Right lung (tissue), 5 donors: ENCODE data around the gene THRB. TPM values are rescaled to one million over a fixed set of nuclear protein-coding genes. Genes with fewer than 3 reads are reported as not detected.
"Not testable (repeated sequence)": the region's sequence is repeated elsewhere in the genome, so short reads cannot be mapped to it uniquely, and the experiment has no call there.

Source experiments
- DNase-seq, 2 donors: peaks; one replicate each; pipeline ENCODE4 v3.0.0-alpha.2; 2013
- polyA plus RNA-seq, 5 donors: library from polyadenylated mRNA; unstranded; fragments of 120-200 nt; gene quantifications; one replicate each; pipeline versions ENCODE4 v1.2.1 to v1.2.3, GENCODE V29; 2013; ENCODE audit warnings: inconsistent platforms in 1 of 5, low replicate concordance in 1 of 5; ENCODE audit not compliant: insufficient read length in 5 of 5, insufficient read depth in 1 of 5

THRB gene
- polyA plus RNA-seq, 5 donors = 9.4 to 17.6 (median 17.0) TPM

DNA sequence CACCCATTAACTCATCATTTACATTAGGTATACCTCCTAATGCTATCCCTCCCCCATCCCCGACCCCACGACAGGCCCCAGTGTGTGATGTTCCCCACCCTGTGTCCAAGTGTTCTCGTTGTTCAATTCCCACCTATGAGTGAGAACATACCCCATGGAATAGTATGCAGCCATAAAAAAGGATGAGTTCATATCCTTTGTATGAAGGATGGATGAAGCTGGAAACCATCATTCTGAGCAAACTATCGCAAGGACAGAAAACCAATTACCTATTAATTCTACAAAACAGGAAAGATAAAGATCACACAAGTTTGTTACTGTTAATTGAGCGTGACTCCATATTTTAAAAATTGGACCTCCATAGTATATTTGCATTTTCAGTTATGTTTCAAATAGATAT, 81.0 kb downstream of the THRB start:
- DNase-seq = not testable (repeated sequence)

DNA sequence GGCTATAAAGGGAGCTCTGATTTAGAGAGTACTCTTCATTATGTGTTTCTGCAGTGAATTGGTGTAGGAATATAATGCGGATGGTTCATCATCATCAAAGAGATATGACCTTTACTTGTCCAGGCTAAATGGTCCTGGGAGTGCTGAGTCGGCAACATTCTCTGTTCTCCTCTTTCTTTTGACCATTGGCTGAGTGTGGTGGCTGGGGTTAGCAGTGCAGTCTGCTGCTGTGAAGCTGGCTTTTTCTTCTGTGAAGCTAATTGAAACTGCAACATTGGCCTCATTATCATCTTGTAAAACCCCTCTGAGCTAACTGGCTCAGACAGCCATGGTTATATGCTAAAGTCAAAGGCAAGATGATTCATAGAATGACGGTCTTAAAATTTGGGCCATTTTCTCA, 83.8 kb downstream of the THRB start:
- no peak for DNase-seq

GRCh38 chr3:24407980-24408680, 86.5 kb downstream of the THRB start:
- DNase-seq = no peak

DNA sequence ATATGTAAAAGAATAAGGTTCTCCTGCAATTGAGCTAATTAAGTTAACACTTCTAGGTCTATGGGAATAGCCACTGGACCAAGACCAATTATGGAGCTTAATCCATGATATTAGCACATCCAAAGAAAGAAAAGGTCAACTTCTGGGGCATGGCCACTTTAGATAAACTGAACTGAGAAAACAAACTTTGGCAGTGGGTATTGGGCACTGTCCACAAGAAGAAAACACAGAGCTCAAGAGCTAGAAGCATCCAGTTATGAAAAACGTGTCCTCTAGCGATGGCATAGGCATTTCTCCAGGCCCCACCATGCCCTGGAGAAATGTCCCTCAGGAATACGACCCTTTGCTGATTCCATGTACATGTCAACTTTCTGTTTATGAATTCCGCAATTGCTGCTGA, 87.8 kb downstream of the THRB start:
- no peak for DNase-seq

DNA sequence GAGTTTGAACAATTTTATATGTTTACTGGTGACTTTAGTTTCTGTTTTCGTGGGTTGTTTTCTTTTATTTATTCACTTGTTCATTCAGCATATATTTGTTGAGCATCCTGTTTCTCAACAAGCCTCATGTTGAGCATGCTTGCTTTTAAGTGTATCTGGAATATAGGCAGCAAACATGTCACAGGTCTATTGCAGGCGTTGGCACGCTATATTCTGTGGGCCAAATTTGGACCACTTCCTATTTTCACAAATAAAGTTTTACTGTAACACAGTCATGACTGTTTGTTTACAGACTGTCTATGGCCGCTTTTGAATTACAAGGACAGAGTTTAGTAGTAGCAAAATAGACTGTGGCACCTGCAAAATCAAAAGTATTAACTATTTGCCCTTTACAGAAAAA, 89.6 kb downstream of the THRB start:
- DNase-seq = no peak

GRCh38 chr3:24401811-24402185, 92.9 kb downstream of the THRB start:
- DNase-seq = no peak

- DNase-seq = no peak
Observed at GRCh38 chr3:24401090-24401810, 93.4 kb downstream of the THRB start.

GRCh38 chr3:24400450-24400849, 94.2 kb downstream of the THRB start:
- DNase-seq = no peak

GRCh38 chr3:24400015-24400414, 94.6 kb downstream of the THRB start:
- no peak for DNase-seq

- DNase-seq = no peak
Observed at GRCh38 chr3:24399614-24400013, 95.0 kb downstream of the THRB start.

DNA sequence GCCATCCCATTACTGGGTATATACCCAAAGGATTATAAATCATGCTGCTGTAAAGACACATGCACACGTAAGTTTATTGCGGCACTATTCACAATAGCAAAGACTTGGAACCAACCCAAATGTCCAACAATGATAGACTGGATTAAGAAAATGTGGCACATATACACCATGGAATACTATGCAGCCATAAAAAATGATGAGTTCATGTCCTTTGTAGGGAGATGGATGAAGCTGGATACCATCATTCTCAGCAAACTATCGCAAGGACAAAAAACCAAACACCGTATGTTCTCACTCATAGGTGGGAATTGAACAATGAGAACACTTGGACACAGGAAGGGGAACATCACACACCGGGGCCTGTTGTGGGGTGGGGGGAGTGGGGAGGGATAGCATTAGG, 95.9 kb downstream of the THRB start:
- DNase-seq = not testable (repeated sequence)

- no peak for DNase-seq
Observed at GRCh38 chr3:24396338-24396737, 98.3 kb downstream of the THRB start.

DNA sequence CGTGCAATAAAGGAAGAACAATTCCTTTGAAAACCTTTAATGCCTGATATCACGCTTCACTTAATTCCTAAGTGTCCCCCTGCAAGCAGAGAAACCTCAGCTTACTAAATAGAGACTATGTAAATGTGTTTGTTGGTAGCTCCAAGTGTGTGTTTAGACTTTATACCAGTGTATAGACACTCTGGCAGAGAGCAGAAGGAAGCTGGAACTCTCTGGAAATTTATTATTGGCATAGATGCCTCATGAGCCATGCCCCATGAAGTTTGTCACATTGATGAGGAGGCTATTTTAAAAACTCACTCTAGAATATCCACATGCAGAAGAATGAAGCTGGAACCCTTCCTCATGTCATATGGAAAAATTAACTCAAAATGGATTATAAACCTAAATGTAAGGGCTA, 99.9 kb downstream of the THRB start:
- DNase-seq = no peak

DNA sequence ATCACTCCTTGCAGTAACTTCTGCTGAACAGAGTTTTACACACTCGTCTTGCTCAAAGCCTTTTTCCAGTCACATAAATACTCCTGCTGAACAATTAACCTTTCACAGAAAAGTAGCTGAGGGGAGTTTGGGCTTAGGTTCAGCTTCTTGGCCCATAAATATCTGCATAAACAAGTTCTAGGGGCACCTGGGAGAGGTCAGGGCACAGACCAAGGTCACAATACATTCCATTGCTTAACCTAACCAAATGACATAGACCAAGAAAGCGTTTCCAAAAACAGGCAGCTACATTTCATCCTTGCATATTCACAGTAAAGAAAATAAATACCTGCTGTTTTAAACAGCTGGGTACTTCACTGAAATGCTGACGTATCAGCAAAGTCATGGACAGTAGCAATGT, 101.3 kb downstream of the THRB start:
- no peak for DNase-seq

DNA sequence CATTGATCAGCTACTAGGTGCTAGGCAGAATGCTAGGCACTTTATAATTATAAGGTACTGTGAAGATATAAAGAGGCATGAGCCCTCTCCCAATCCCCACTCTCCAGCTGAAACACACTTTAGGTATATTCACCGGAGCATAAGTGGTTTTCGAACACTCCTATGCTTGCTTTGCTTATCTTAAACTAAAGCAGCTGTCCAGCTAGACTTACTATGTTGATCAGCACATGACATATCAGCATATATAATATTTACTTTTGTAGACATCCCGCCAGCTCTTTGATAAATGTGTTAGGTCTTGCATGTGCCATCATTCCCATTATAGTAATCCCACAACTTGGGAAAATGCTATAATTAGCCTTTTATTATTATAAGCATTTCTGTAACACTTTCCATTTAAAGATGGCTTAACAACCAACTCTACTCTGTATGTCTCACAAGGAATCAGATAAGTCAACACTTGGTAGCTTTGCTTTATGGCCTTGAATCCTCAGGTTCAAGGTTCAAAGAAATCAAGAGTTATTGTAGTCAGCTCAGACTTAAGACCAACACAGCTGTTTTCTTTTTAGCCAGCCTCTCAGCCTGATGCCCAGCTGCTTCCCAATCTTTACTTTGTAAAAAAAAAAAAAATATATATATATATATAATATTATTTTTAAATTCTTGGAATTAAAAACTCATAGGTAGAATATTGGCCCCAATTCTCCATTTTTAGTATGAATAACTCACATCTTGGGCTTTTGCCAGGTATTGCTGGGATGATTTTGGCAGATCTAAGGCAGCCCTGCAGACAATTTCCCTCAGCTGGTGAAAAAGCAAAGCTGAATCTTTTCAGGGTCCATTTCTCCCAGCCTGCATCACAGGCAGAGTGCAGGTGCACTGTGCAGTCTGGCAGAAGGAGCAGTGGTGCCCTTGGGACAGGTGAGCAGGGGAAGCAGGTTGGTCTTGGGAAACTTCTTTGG, 104.2 kb downstream of the THRB start:
- DNase-seq = no peak

GRCh38 chr3:24389108-24390090, 105.3 kb downstream of the THRB start:
- no peak for DNase-seq

- no peak for DNase-seq
Observed at GRCh38 chr3:24388611-24389010, 106.0 kb downstream of the THRB start.

- no peak for DNase-seq
Observed at GRCh38 chr3:24388159-24388558, 106.5 kb downstream of the THRB start.

DNA sequence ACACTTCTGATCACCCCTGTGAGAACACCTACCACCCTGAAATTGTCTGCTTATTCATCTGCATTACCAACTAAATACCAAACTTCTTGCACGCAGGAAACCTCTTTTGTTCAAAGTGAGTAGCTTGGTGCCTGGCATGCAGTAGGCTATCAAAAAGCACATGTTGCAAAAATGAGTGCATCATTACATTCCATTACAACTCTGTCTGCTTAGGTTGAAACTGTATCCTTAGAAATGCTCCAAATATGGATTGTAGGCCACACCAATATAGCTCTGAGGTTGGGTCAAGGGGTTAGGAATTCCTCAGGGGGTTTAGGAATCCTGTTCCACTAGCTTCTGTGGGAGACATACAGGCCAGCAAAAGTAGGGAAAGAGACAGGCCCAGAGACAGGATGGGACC, 107.2 kb downstream of the THRB start:
- DNase-seq = no peak

DNA sequence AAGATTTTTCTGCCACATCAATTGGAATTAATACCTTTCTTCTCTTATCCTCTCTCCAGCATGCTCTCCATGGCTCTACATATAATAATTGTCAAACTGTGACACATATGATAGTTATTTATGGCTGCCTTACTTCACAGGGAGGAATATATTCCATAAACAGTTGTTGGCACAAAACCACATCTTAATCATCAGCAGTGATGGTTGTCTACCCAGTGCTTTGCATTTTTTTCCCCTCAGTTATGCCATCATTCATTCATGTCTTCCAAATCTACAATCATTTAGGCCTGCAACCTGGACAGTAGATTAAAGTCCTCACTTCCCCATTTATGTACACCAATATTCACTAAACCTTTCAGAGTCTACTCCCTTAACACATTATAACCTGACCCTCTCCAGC, 107.7 kb downstream of the THRB start:
- DNase-seq = no peak

DNA sequence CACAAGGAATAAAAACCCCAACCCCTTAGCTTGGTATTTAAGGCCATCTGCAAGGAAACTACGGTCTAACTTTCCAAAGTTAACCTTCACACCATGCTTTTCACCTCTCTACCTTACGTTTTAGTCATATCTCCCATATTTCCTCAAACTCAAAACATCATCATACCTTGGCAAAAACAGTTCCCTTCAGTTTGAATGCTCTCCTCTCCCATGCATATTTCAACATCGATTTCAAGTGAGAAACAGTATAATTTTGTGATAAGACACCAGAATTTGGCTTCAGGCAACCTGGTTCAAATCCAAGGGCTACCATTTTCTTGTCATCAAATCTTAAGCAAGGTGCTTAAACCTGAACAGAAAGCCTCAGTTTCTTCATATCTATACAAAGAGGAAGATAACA, 108.2 kb downstream of the THRB start:
- DNase-seq = no peak
